Right lobe of liver (tissue), 6 donors: Measurements from ENCODE around the gene ASPDH. TPM values are rescaled to one million over a fixed set of nuclear protein-coding genes. Genes with fewer than 3 reads are reported as not detected.

Source experiments
- ATAC-seq, 4 donors: fragments of 200-7000 bp; cut with Tn5 transposase; one replicate each; pipeline ENCODE4 v1.9.1; 2020; ENCODE audit warnings: mild to moderate bottlenecking in 4 of 4, moderate library complexity in 4 of 4
- DNase-seq, 3 donors: peaks; one replicate each; pipeline ENCODE4 v3.0.0-alpha.2; 2020
- H3K27ac ChIP-seq, 3 donors: fragments of 200-600 bp; one replicate each; pipeline ENCODE4 v1.8.0; 2022
- H3K27me3 ChIP-seq, 2 donors: fragments of 200-600 bp; one replicate each; pipeline ENCODE4 v1.8.0; 2022
- H3K36me3 ChIP-seq, 4 donors: fragments of 200-600 bp; sonication (generic) in 1 of 4; one replicate each; pipeline versions ENCODE4 v1.5.1 to v1.8.0; 2017 to 2022; ENCODE audit warnings: control low read depth in 1 of 4
- H3K4me1 ChIP-seq, 4 donors: fragments of 200-600 bp; sonication (generic) in 1 of 4; one replicate each; pipeline versions ENCODE4 v1.5.1 to v1.8.0; 2017 to 2022; ENCODE audit warnings: control low read depth in 1 of 4
- H3K4me3 ChIP-seq, 3 donors: fragments of 200-600 bp; one replicate each; pipeline ENCODE4 v1.8.0; 2022
- H3K9me3 ChIP-seq, 4 donors: fragments of 200-600 bp; sonication (generic) in 1 of 4; one replicate each; pipeline versions ENCODE4 v1.5.1 to v1.8.0; 2017 to 2022; ENCODE audit warnings: control low read depth in 1 of 4
- POLR2A ChIP-seq: fragments of 450-650 bp; IDR thresholded peaks from one replicate; pipeline ENCODE4 v1.6.1; 2017; ENCODE audit warnings: antibody characterized with exemption, mild to moderate bottlenecking
- WGBS: methylation state at CpG from one replicate; pipeline ENCODE4 v1.1.6; 2018; ENCODE audit warnings: low coverage, low lambda C conversion rate; ENCODE audit not compliant: insufficient coverage; ENCODE audit errors: missing lambda C conversion rate; 5-methylcytosine and 5-hydroxymethylcytosine counted together
- intact Hi-C, 2 donors: fragments of 100-400 bp; cut with DNase I; formaldehyde crosslinking; loops; one replicate each; pipeline versions ENCODE4 v1.11.2 to v1.14.1; 2022
- total RNA-seq, 6 experiments: library from RNA; depleted of rRNA in 2 of 6; stranded (reverse); fragments of >200 nt in 2 of 6; fragmentation: NEBNext Ultra II Directional in 3 of 6; extraction: Animal tissue kit (Norgen Biotek cat#: 25700) in 3 of 6; gene quantifications; one replicate each; pipeline versions ENCODE4 v1.1.0 to v1.2.4, GENCODE V29; 2016 to 2023
- TF ChIP-seq, protein P1 (sequence below), 4 donors: fragments of 200-600 bp in 3 of 4; fragments of 450-650 bp in 1 of 4; IDR thresholded peaks; one replicate each; pipeline versions ENCODE4 v1.5.1 to v1.8.0; 2016 to 2022; ENCODE audit warnings: antibody characterized with exemption in 4 of 4, mild to moderate bottlenecking in 2 of 4
- donor health status: DM: no; HTN: yes; CAD: no.
- donor health status: DM: no; HTN: no; CAD: no.
- donor health status: DM: no; HTN: no; CAD: no.
- donor health status: DM: no; HTN: yes; CAD: no.
- donor health status: DM: no; HTN: yes; CAD: no.

The ASPDH gene
- total RNA-seq, 6 experiments from 2014 or later, result 22.1 to 67.8 (median 44.8) TPM

DNA sequence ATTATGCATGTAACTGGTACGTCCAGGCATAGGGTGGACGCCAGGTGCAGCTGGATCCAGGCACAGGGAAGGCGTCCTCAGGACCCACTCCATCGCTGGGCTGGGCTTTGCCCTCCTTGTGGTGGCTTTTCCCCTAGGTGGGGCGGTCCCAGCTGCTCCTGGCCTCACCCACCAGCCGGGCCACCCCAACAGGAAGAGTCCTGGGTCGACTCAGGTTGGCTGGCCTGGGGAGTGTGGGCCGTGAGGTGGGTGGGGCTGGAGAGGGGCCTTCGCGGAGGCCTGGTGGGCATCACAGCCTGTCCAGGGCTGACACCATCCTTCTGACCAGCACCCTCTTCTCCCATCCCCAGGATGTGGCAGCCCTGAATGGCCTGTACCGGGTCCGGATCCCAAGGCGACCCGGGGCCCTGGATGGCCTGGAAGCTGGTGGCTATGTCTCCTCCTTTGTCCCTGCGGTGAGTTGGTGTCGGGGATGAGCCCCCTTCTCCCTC, 33.9 kb downstream of the ASPDH start:
- no CpG with 5 or more reads among the region's 16 CpGs for WGBS
- Histone ChIP-seq H3K27ac (no peak overlapping the region), H3K9me3 (no peaks in the 10 kb centered on the region), H3K36me3 (peaks cover 3 to 22% (median 7%) of the 10 kb centered on the region in 4 donors), H3K4me1 (peaks cover 0 to 6% (median 2%) of the 10 kb centered on the region in 4 donors), H3K4me3 (no peak overlapping the region), H3K27me3 (no peaks in the 10 kb centered on the region)
- DNase-seq (peak in 1 of 3 donors; percentile 50), ATAC-seq (no peak)
- intact Hi-C loops, result no loop called here
- TF ChIP-seq, protein P1, sequence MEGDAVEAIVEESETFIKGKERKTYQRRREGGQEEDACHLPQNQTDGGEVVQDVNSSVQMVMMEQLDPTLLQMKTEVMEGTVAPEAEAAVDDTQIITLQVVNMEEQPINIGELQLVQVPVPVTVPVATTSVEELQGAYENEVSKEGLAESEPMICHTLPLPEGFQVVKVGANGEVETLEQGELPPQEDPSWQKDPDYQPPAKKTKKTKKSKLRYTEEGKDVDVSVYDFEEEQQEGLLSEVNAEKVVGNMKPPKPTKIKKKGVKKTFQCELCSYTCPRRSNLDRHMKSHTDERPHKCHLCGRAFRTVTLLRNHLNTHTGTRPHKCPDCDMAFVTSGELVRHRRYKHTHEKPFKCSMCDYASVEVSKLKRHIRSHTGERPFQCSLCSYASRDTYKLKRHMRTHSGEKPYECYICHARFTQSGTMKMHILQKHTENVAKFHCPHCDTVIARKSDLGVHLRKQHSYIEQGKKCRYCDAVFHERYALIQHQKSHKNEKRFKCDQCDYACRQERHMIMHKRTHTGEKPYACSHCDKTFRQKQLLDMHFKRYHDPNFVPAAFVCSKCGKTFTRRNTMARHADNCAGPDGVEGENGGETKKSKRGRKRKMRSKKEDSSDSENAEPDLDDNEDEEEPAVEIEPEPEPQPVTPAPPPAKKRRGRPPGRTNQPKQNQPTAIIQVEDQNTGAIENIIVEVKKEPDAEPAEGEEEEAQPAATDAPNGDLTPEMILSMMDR (IDR thresholded peaks at IDR 0.05), result no peak
- no peak for TF ChIP-seq POLR2A

DNA sequence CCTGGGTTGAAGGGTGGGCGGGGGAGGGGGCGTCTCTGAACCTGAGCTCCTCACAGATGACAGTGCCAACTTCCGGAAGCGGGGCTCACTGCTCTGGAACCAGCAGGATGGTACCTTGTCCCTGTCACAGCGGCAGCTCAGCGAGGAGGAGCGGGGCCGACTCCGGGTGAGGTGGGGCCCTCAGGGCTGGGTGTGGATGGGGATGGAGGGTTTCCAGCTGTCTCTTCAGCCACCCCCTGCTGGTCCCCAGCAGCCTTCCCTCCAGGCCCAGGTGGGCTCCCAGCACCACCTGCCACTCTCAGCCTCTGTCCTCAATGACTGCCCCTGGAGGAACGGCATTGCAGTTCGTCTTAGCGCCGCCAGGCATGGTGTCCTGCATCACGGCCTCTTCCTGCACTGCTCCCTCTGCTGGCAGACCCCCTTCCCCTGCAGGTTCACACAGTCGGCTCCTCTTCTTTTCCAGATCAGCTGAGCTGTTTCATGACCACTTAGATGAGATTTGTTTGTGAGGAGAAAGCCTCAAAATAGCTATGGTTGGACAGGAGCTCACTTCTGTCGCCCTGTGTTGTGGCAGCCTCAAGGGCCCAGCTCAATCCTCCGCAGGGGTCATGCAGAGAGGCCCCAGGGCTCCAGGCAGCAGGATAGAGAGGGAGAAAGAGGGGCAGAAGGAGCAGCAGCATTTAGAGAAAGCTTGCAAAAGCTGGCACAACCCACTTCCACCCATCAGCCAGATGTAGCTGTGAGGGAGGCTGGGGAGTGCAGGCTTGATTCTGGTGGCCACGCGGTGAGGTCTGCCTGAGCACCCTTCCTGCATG, 34.6 kb downstream of the ASPDH start:
- intact Hi-C loops, result no loop called here
- TF ChIP-seq, protein P1 (IDR thresholded peaks at IDR 0.05), result peak in 2 of 4 donors; percentile 11 to 14
- no peak for TF ChIP-seq POLR2A
- 91% methylated on average over 4 of the region's 19 CpGs for WGBS
- no peak for ATAC-seq
- Histone ChIP-seq H3K27me3 (no peaks in the 10 kb centered on the region), H3K4me3 (no peak overlapping the region), H3K27ac (no peak overlapping the region), H3K36me3 (peaks cover 3 to 22% (median 7%) of the 10 kb centered on the region in 4 donors), H3K4me1 (peaks cover 0 to 6% (median 2%) of the 10 kb centered on the region in 4 donors), H3K9me3 (no peaks in the 10 kb centered on the region)
- DNase-seq, result peak in 1 of 3 donors; percentile 48

DNA sequence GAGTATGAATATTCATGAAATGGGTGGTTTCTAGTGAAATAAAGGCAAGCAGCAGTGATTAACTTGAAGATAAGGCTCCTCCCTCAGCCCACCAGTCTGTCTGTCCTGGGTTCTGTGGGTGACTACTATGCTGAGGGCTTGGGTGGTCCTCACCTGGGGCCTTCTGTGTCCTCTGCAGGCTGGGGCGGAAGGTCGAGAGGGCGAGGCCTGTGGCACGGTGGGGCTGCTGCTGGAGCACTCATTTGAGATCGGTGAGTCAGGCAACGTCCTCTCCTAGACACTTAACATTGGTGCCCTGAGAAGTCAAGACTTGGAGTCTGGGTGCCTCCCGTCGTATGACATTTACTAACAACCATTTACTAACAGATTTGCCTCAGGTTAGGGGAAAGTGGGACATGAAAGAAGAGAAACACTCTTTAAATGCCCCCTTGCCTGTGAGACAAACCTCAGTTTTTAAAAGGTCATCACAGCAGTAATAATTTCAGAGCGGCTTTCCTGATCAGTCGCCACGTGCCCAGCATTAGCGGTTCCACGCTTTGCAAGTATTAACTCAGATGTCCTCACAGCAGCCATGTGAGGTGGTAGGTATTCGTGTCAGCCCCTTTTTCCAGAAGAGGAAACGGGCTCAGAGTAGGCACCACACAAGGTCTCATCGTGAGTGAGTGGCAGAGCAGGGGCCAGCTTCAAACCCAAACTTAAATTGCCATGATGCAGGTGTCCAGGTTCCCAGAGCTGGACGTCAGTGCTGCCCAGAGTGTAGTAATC, 35.8 kb downstream of the ASPDH start:
- Histone ChIP-seq H3K27me3 (no peaks in the 10 kb centered on the region), H3K36me3 (peaks cover 3 to 22% (median 7%) of the 10 kb centered on the region in 4 donors), H3K4me3 (no peak overlapping the region), H3K4me1 (peaks cover 0 to 6% (median 2%) of the 10 kb centered on the region in 4 donors), H3K9me3 (no peaks in the 10 kb centered on the region), H3K27ac (no peak overlapping the region)
- DNase-seq, result peak in 1 of 3 donors; percentile 33
- no peak for TF ChIP-seq POLR2A
- TF ChIP-seq, protein P1 (IDR thresholded peaks at IDR 0.05), result no peak
- ATAC-seq, result no peak
- intact Hi-C loops, result no loop called here
- 98% methylated on average over 9 of the region's 17 CpGs for WGBS

DNA sequence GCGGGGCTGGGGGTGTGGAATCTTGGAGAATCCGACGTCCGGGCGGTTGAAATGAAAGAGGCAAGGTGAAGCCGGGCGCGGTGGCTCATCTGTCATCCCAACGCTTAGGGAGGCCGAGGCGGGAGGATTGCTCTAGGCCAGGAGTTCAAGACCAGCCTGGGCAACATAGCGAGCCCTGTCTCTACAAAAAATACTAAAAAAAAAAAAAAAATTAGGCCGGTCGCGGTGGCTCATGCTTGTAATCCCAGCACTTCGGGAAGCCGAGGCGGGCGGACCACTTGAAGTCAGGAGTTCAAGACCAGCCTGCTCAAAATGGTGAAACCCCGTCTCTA, 36.8 kb downstream of the ASPDH start:
- no peaks in the 10 kb centered on the region for H3K27me3 ChIP-seq
- DNase-seq, result no peak

More for the DNA sequence above, 36.8 kb downstream of the ASPDH start:
- TF ChIP-seq, protein P1 (IDR thresholded peaks at IDR 0.05), result no peak
- no peak for TF ChIP-seq POLR2A
- no peaks in the 10 kb centered on the region for H3K9me3 ChIP-seq
- H3K4me3 ChIP-seq, result peak overlapping the region; percentile 79 to 99 (median 91)
- WGBS, result 22% methylated on average over 20 of the region's 20 CpGs
- H3K36me3 ChIP-seq, result peaks cover 3 to 22% (median 7%) of the 10 kb centered on the region in 4 donors
- intact Hi-C loops, result no loop called here
- H3K27ac ChIP-seq, result peak overlapping the region in 1 of 3 donors; percentile 56
- no peak for ATAC-seq
- peaks cover 0 to 6% (median 2%) of the 10 kb centered on the region in 4 donors for H3K4me1 ChIP-seq
